GM21528 (cell line): Measurements from ENCODE around the gene TUBAL3.
"Not testable (repeated sequence)": the region's sequence is repeated elsewhere in the genome, so short reads cannot be mapped to it uniquely, and the experiment has no call there.

ENCODE experiments used
- ATAC-seq: cut with Tn5 transposase; IDR thresholded peaks from one replicate; pipeline ENCODE4 v1.9.1; 2021; ENCODE audit warnings: mild to moderate bottlenecking, moderate library complexity; ENCODE audit not compliant: unreplicated experiment, low FRiP score

The TUBAL3 gene

GRCh38 chr10:5381187-5381586 is 23.4 kb downstream of the TUBAL3 start:
- ATAC-seq, result no peak

- not testable (repeated sequence) for ATAC-seq
Measured at GRCh38 chr10:5380395-5380794, 24.2 kb downstream of the TUBAL3 start.

- ATAC-seq, result not testable (repeated sequence)
Measured at GRCh38 chr10:5379202-5379601, 25.4 kb downstream of the TUBAL3 start.

GRCh38 chr10:5376450-5376849 is 28.2 kb downstream of the TUBAL3 start:
- no peak for ATAC-seq

GRCh38 chr10:5373891-5374611 is 30.6 kb downstream of the TUBAL3 start:
- no peak for ATAC-seq

- no peak for ATAC-seq
Measured at GRCh38 chr10:5373307-5373706, 31.3 kb downstream of the TUBAL3 start.

- ATAC-seq, result no peak
Measured at GRCh38 chr10:5370493-5371352, 33.9 kb downstream of the TUBAL3 start.

GRCh38 chr10:5369362-5370158 is 35.1 kb downstream of the TUBAL3 start:
- no peak for ATAC-seq

GRCh38 chr10:5365928-5366327 is 38.7 kb downstream of the TUBAL3 start:
- no peak for ATAC-seq

GRCh38 chr10:5364890-5365338 is 39.7 kb downstream of the TUBAL3 start, which contains the start of gene UCN3:
Gene UCN3, plus strand, starts transcription at chr10:5364966. Its CDS starts 8,755 bp downstream, at chr10:5373721.
- no peak for ATAC-seq

- no peak for ATAC-seq
Measured at GRCh38 chr10:5364374-5364773, 40.3 kb downstream of the TUBAL3 start.

- ATAC-seq, result no peak
Measured at GRCh38 chr10:5362873-5363272, 41.8 kb downstream of the TUBAL3 start.

GRCh38 chr10:5361966-5362365 is 42.7 kb downstream of the TUBAL3 start:
- no peak for ATAC-seq

- no peak for ATAC-seq
Measured at GRCh38 chr10:5360318-5360915, 44.2 kb downstream of the TUBAL3 start.

- ATAC-seq, result no peak
Measured at GRCh38 chr10:5356302-5356763, 48.3 kb downstream of the TUBAL3 start.

GRCh38 chr10:5355594-5356301 is 48.9 kb downstream of the TUBAL3 start:
- ATAC-seq, result no peak

GRCh38 chr10:5354068-5354467 is 50.6 kb downstream of the TUBAL3 start:
- ATAC-seq, result peak; percentile 95

- ATAC-seq, result no peak
Measured at GRCh38 chr10:5349362-5349761, 55.3 kb downstream of the TUBAL3 start.

- no peak for ATAC-seq
Measured at GRCh38 chr10:5346881-5347280, 57.7 kb downstream of the TUBAL3 start.

- ATAC-seq, result no peak
Measured at GRCh38 chr10:5344746-5345145, 59.9 kb downstream of the TUBAL3 start.
